IMR-90 (cell line): Measurements from ENCODE around the gene PGLYRP2. TPM values are rescaled to one million over a fixed set of nuclear protein-coding genes. Genes with fewer than 3 reads are reported as not detected.

Experiments
- ATAC-seq: fragments of 200-7000 bp; cut with Tn5 transposase; 2 replicates; pipeline ENCODE4 v1.9.1; 2020; ENCODE audit warnings: low read depth, mild to moderate bottlenecking, moderate library complexity
- BruUV-seq: library from RNA; stranded (reverse); fragments of 400-500 nt; replicated peaks from 2 replicates; lab custom pipeline; 2021; lab: Mats Ljungman, UMichigan
- CTCF ChIA-PET: fragments of 300-600 bp; formaldehyde crosslinking; extraction: SDS; loops from one replicate; lab custom pipeline; 2021; ENCODE audit warnings: antibody characterized with exemption; lab: Yijun Ruan, JAX
- POLR2A ChIA-PET: fragments of 300-600 bp; sonication (Branson Sonifier 250); formaldehyde crosslinking; loops from one replicate; lab custom pipeline; 2022; ENCODE audit warnings: antibody characterized with exemption; ENCODE audit not compliant: unreplicated experiment; lab: Charles Lee
- DNase-seq: peaks from one replicate; pipeline ENCODE4 v3.0.0; 2013
- H2AFZ ChIP-seq: replicated peaks from 2 replicates; pipeline ENCODE3; 2013; ENCODE audit warnings: low read length, mild to moderate bottlenecking; ENCODE audit not compliant: poor library complexity
- H2AK5ac ChIP-seq: 2 replicates; pipeline ENCODE4 v1.6.1; 2013; ENCODE audit warnings: low read depth, low read length, inconsistent platforms
- H2AK9ac ChIP-seq: replicated peaks from 2 replicates; pipeline ENCODE3; 2013; ENCODE audit warnings: mild to moderate bottlenecking, low read depth, low read length, moderate library complexity; ENCODE audit not compliant: poor library complexity
- H2BK120ac ChIP-seq: 2 replicates; pipeline ENCODE4 v1.6.1; 2013; ENCODE audit warnings: low read depth, low read length, inconsistent platforms
- H2BK15ac ChIP-seq: 3 replicates; pipeline ENCODE4 v1.6.1; 2013; ENCODE audit warnings: low read depth, low read length, inconsistent platforms
- H2BK20ac ChIP-seq: 2 replicates; pipeline ENCODE4 v1.6.1; 2013; ENCODE audit warnings: low read depth, mild to moderate bottlenecking, inconsistent platforms, low read length, moderate library complexity
- H2BK5ac ChIP-seq: 2 replicates; pipeline ENCODE4 v1.6.1; 2013; ENCODE audit warnings: mild to moderate bottlenecking, low read depth, low read length, inconsistent platforms; ENCODE audit not compliant: poor library complexity, severe bottlenecking
- H3K14ac ChIP-seq: replicated peaks from 2 replicates; pipeline ENCODE4 v1.6.1; 2013; ENCODE audit warnings: low read depth, low read length, inconsistent platforms
- H3K18ac ChIP-seq: 2 replicates; pipeline ENCODE4 v1.6.1; 2013; ENCODE audit warnings: low read depth, low read length, control low read depth
- H3K23ac ChIP-seq: 2 replicates; pipeline ENCODE4 v1.6.1; 2013; ENCODE audit warnings: low read depth, low read length, inconsistent platforms
- H3K27ac ChIP-seq: 2 replicates; pipeline ENCODE4 v1.5.1; 2013; ENCODE audit warnings: mild to moderate bottlenecking, control low read depth, low read length; ENCODE audit not compliant: insufficient read depth
- H3K27me3 ChIP-seq: 2 replicates; pipeline ENCODE4 v1.6.1; 2013; ENCODE audit warnings: low read length; ENCODE audit not compliant: control insufficient read depth, insufficient read depth
- H3K36me3 ChIP-seq: 2 replicates; pipeline ENCODE4 v1.6.1; 2013; ENCODE audit warnings: low read length, mixed read lengths; ENCODE audit not compliant: control insufficient read depth, insufficient read depth
- H3K4ac ChIP-seq: 2 replicates; pipeline ENCODE4 v1.6.1; 2013; ENCODE audit warnings: low read depth, low read length, inconsistent platforms
- H3K4me1 ChIP-seq: 2 replicates; pipeline ENCODE4 v1.6.1; 2013; ENCODE audit warnings: low read length, mixed read lengths; ENCODE audit not compliant: control insufficient read depth, insufficient read depth
- H3K4me2 ChIP-seq: 2 replicates; pipeline ENCODE4 v1.6.1; 2013; ENCODE audit warnings: low read depth, mild to moderate bottlenecking, control low read depth, low read length, moderate library complexity
- H3K4me3 ChIP-seq: 2 replicates; pipeline ENCODE4 v1.5.1; 2013; ENCODE audit warnings: low read depth, mild to moderate bottlenecking, control low read depth, low read length, moderate library complexity; ENCODE audit not compliant: insufficient read depth
- H3K56ac ChIP-seq: 2 replicates; pipeline ENCODE4 v1.6.1; 2013; ENCODE audit warnings: low read length, inconsistent platforms; ENCODE audit not compliant: insufficient read depth; ENCODE audit errors: extremely low read depth
- H3K79me1 ChIP-seq, 2 experiments: 2 replicates each; pipeline ENCODE4 v1.6.1; 2013; ENCODE audit warnings: low read length in 2 of 2, inconsistent platforms in 1 of 2, low read depth in 1 of 2
- H3K9ac ChIP-seq: 2 replicates; pipeline ENCODE4 v1.6.1; 2013; ENCODE audit warnings: low read depth, low read length, control low read depth
- H3K9me1 ChIP-seq: 2 replicates; pipeline ENCODE4 v1.6.1; 2013; ENCODE audit warnings: low read length, inconsistent platforms; ENCODE audit not compliant: insufficient read depth
- H3K9me3 ChIP-seq: 2 replicates; pipeline ENCODE4 v1.6.1; 2013; ENCODE audit warnings: low read length; ENCODE audit not compliant: control insufficient read depth, insufficient read depth
- H4K20me1 ChIP-seq: 2 replicates; pipeline ENCODE4 v1.6.1; 2013; ENCODE audit warnings: low read length, inconsistent platforms; ENCODE audit not compliant: insufficient read depth
- H4K5ac ChIP-seq: 2 replicates; pipeline ENCODE4 v1.6.1; 2013; ENCODE audit warnings: mild to moderate bottlenecking, low read depth, low read length, control low read depth
- H4K8ac ChIP-seq, 2 experiments: 2 replicates each; pipeline ENCODE4 v1.6.1; 2013; ENCODE audit warnings: low read depth in 2 of 2, low read length in 2 of 2, control low read depth in 1 of 2, inconsistent platforms in 1 of 2
- H4K91ac ChIP-seq: 2 replicates; pipeline ENCODE4 v1.6.1; 2013; ENCODE audit warnings: low read depth, low read length, inconsistent platforms; ENCODE audit not compliant: insufficient read depth
- BHLHE40 ChIP-seq: fragments of 150-350 bp; IDR thresholded peaks from 2 replicates; pipeline ENCODE4 v1.6.1; 2016; ENCODE audit warnings: mild to moderate bottlenecking, low read depth, low read length
- CEBPB ChIP-seq: IDR thresholded peaks from 2 replicates; pipeline ENCODE4 v1.6.1; 2012; ENCODE audit warnings: low read depth, low read length, improper control_type of control experiment
- CHD1 ChIP-seq: IDR thresholded peaks from 2 replicates; pipeline ENCODE4 v1.6.1; 2012; ENCODE audit warnings: low read depth, low read length, improper control_type of control experiment
- FOS ChIP-seq: fragments of 150-350 bp; IDR thresholded peaks from 2 replicates; pipeline ENCODE4 v1.6.1; 2016; ENCODE audit warnings: low read depth, low read length
- MAFK ChIP-seq: IDR thresholded peaks from 2 replicates; pipeline ENCODE4 v1.6.1; 2012; ENCODE audit warnings: low read depth, low read length, improper control_type of control experiment
- MAZ ChIP-seq: IDR thresholded peaks from 2 replicates; pipeline ENCODE4 v1.6.1; 2012; ENCODE audit warnings: low read depth, mild to moderate bottlenecking, low read length, improper control_type of control experiment, moderate library complexity, borderline replicate concordance
- MXI1 ChIP-seq: IDR thresholded peaks from 2 replicates; pipeline ENCODE4 v1.6.1; 2012; ENCODE audit warnings: low read depth, mild to moderate bottlenecking, low read length, moderate library complexity, borderline replicate concordance
- NFE2L2 ChIP-seq: fragments of 150-350 bp; IDR thresholded peaks from 2 replicates; pipeline ENCODE4 v1.6.1; 2016; ENCODE audit warnings: low read depth, mild to moderate bottlenecking, low read length
- POLR2A ChIP-seq: IDR thresholded peaks from 2 replicates; pipeline ENCODE4 v1.6.1; 2012; ENCODE audit warnings: mild to moderate bottlenecking, low read depth, low read length
- RAD21 ChIP-seq: IDR thresholded peaks from 2 replicates; pipeline ENCODE4 v1.6.1; 2012; ENCODE audit warnings: low read length, improper control_type of control experiment
- RCOR1 ChIP-seq: IDR thresholded peaks from 2 replicates; pipeline ENCODE4 v1.6.1; 2012; ENCODE audit warnings: mild to moderate bottlenecking, low read length, improper control_type of control experiment; ENCODE audit not compliant: insufficient replicate concordance
- RFX5 ChIP-seq: IDR thresholded peaks from 2 replicates; pipeline ENCODE4 v1.8.0; 2012; ENCODE audit warnings: low read depth, mild to moderate bottlenecking, low read length, moderate library complexity
- SMC3 ChIP-seq: fragments of 150-350 bp; IDR thresholded peaks from 2 replicates; pipeline ENCODE4 v1.6.1; 2016; ENCODE audit warnings: low read depth, mild to moderate bottlenecking, antibody characterized with exemption, low read length, moderate library complexity
- WGBS, 2 experiments: methylation state at CpG; one replicate each; pipeline versions ENCODE4 v1.1.5 to v1.1.7; 2013; ENCODE audit warnings: missing lambda C conversion rate in 2 of 2; ENCODE audit not compliant: insufficient read length in 1 of 2; ENCODE audit errors: extremely low coverage in 2 of 2; 5-methylcytosine and 5-hydroxymethylcytosine counted together
- dilution Hi-C: fragments of 300-500 bp; cut with HindIII; formaldehyde crosslinking; loops from one replicate; pipeline ENCODE4 v1.14.3; 2018; ENCODE audit warnings: low sequenced_read_pairs; ENCODE audit not compliant: unreplicated experiment
- in situ Hi-C: fragments of 300-500 bp; cut with MboI; formaldehyde crosslinking; loops from 3 replicates; pipeline ENCODE4 v1.14.3; 2019; ENCODE audit warnings: low sequenced_read_pairs, inconsistent platforms, mixed read lengths
- intact Hi-C: fragments of 100-400 bp; cut with micrococcal nuclease; formaldehyde crosslinking; loops from 2 replicates; pipeline ENCODE4 v1.10.0; 2022
- polyA plus RNA-seq, 3 experiments: library from polyadenylated mRNA; depleted of rRNA; stranded (reverse); fragments of >200 nt; gene quantifications; 2 replicates each; pipeline ENCODE4 v1.2.3, GENCODE V29; 2012; ENCODE audit warnings: low replicate concordance in 1 of 3
- total RNA-seq: library from RNA; depleted of rRNA; stranded (reverse); fragments of >200 nt; gene quantifications from 2 replicates; pipeline ENCODE4 v1.2.3, GENCODE V29; 2012
- TF ChIP-seq, protein P1 (sequence below): fragments of 150-350 bp; IDR thresholded peaks from 2 replicates; pipeline ENCODE4 v1.6.1; 2017; ENCODE audit warnings: mild to moderate bottlenecking, antibody characterized with exemption, low read length, low read depth
- TF ChIP-seq, protein P2 (sequence below): fragments of 150-350 bp; IDR thresholded peaks from 2 replicates; pipeline ENCODE4 v1.6.1; 2016; ENCODE audit warnings: low read depth, mild to moderate bottlenecking, low read length, moderate library complexity, borderline replicate concordance
- TF ChIP-seq, protein P3 (sequence below): conservative IDR thresholded peaks from 2 replicates; pipeline ENCODE4 v1.5.1; 2012; ENCODE audit warnings: mild to moderate bottlenecking, low read depth, low read length, improper control_type of control experiment

Gene PGLYRP2
- total and polyA plus RNA-seq, 2 of the 4 experiments (the other 2 are of a cell fraction), result not detected

GRCh38 chr19:15475611-15476010 lies 3.7 kb downstream of the PGLYRP2 start:
- H3K4ac ChIP-seq, result no peak overlapping the region
- H4K91ac ChIP-seq, result no peak overlapping the region
- H3K56ac ChIP-seq, result no peak overlapping the region
- no peak overlapping the region for H4K8ac ChIP-seq
- no peak overlapping the region for H3K9ac ChIP-seq
- H2AK5ac ChIP-seq, result no peak overlapping the region
- in situ Hi-C loops, result no loop called here
- no peaks in the 10 kb centered on the region for H3K9me1 ChIP-seq
- H3K4me1 ChIP-seq, result no peaks in the 10 kb centered on the region
- H3K9me3 ChIP-seq, result no peaks in the 10 kb centered on the region
- H2BK15ac ChIP-seq, result no peak overlapping the region
- H4K5ac ChIP-seq, result no peak overlapping the region
- no peak overlapping the region for H3K4me3 ChIP-seq
- no peak overlapping the region for H3K18ac ChIP-seq
- ChIA-PET CTCF (no interaction called here), POLR2A (no interaction called here)
- WGBS, 2 experiments, result 67% methylated on average over 8 of the region's 10 CpGs; no CpG with 5 or more reads in 1 of the 2 experiments
- dilution Hi-C loops, result no loop called here
- H3K27ac ChIP-seq, result no peak overlapping the region
- H3K14ac ChIP-seq, result no peak overlapping the region
- no peak overlapping the region for H2AK9ac ChIP-seq
- H3K4me2 ChIP-seq, result no peak overlapping the region
- TF ChIP-seq, protein P1, sequence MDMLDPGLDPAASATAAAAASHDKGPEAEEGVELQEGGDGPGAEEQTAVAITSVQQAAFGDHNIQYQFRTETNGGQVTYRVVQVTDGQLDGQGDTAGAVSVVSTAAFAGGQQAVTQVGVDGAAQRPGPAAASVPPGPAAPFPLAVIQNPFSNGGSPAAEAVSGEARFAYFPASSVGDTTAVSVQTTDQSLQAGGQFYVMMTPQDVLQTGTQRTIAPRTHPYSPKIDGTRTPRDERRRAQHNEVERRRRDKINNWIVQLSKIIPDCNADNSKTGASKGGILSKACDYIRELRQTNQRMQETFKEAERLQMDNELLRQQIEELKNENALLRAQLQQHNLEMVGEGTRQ, result no peak
- TF ChIP-seq MAZ, result no peak
- no peak for TF ChIP-seq FOS
- TF ChIP-seq, protein P2, sequence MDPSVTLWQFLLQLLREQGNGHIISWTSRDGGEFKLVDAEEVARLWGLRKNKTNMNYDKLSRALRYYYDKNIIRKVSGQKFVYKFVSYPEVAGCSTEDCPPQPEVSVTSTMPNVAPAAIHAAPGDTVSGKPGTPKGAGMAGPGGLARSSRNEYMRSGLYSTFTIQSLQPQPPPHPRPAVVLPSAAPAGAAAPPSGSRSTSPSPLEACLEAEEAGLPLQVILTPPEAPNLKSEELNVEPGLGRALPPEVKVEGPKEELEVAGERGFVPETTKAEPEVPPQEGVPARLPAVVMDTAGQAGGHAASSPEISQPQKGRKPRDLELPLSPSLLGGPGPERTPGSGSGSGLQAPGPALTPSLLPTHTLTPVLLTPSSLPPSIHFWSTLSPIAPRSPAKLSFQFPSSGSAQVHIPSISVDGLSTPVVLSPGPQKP, result no peak
- TF ChIP-seq CEBPB, result no peak
- TF ChIP-seq MXI1, result no peak
- no peak for TF ChIP-seq MAFK
- TF ChIP-seq, protein P3, sequence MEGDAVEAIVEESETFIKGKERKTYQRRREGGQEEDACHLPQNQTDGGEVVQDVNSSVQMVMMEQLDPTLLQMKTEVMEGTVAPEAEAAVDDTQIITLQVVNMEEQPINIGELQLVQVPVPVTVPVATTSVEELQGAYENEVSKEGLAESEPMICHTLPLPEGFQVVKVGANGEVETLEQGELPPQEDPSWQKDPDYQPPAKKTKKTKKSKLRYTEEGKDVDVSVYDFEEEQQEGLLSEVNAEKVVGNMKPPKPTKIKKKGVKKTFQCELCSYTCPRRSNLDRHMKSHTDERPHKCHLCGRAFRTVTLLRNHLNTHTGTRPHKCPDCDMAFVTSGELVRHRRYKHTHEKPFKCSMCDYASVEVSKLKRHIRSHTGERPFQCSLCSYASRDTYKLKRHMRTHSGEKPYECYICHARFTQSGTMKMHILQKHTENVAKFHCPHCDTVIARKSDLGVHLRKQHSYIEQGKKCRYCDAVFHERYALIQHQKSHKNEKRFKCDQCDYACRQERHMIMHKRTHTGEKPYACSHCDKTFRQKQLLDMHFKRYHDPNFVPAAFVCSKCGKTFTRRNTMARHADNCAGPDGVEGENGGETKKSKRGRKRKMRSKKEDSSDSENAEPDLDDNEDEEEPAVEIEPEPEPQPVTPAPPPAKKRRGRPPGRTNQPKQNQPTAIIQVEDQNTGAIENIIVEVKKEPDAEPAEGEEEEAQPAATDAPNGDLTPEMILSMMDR, result no peak
- no peak for TF ChIP-seq POLR2A
- TF ChIP-seq SMC3, result no peak
- no peak for TF ChIP-seq RAD21
- no peak for TF ChIP-seq RFX5
- TF ChIP-seq RCOR1, result no peak
- TF ChIP-seq BHLHE40, result no peak
- no peak for TF ChIP-seq NFE2L2
- TF ChIP-seq CHD1, result no peak
- no peak overlapping the region for H2BK20ac ChIP-seq
- no peak overlapping the region for H2BK120ac ChIP-seq
- H4K20me1 ChIP-seq, result no peaks in the 10 kb centered on the region
- intact Hi-C loops, result no loop called here
- no peak overlapping the region for H2BK5ac ChIP-seq
- no peaks in the 10 kb centered on the region for H3K36me3 ChIP-seq
- no TSS peak for BruUV-seq
- ATAC-seq (no peak), DNase-seq (no peak)
- no peak overlapping the region for H3K23ac ChIP-seq
- no peaks in the 10 kb centered on the region for H3K27me3 ChIP-seq
- H3K79me1 ChIP-seq, result no peaks in the 10 kb centered on the region
- H2AFZ ChIP-seq, result no peak overlapping the region
